ENCODE measurements around the gene SEC11A. TPM values are rescaled to one million over a fixed set of nuclear protein-coding genes. Genes with fewer than 3 reads are reported as not detected.
"Not testable (repeated sequence)": the region's sequence is repeated elsewhere in the genome, so short reads cannot be mapped to it uniquely, and the experiment has no call there.

SEC11A gene
- total RNA-seq, 1 experiment from 2014 or later = 192 TPM

DNA sequence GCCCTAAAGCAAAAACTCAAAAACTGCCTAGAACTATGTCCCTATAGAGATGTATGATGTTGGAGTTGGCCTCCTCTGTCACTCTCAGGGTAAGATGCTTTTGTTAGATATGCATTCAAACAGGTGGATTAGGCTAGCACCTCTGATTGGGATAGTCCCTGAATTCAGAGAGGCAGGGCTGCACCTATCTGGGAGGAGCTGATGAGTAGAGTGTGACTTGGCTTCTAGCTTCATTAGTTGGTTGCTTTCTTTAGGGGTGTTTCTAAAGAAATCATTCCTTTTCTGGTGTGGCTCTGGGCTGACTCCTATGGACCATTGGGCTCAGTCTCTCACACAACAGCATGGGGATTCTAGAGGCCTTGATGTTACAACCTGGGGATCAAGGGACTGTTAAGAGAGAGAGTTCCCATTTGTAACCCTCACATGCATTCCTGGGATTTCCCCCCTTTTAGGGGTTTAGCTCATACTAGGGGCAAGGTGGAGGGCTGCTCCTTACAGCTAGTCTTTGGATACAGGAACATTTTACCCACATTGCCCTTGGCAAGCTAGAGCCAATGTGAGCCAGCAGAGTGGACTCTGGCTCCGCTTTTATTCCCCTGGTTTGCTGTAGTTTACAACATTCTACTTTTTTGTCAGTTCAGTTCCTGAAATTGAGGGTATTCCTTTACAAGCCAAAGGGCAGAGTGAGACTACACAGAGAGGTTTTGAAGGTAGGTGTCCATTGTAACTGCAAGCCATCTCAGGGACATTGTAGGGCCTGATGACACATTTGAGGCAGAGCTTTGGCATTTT lies 40.0 kb upstream of the SEC11A start:
- Mint-ChIP-seq H3K9me3 (ENCODE audit: unreplicated experiment) (no peaks in the 10 kb centered on the region), H3K4me1 (ENCODE audit: insufficient read depth, unreplicated experiment) (peaks cover 15% of the 10 kb centered on the region), H3K27me3 (ENCODE audit: insufficient read depth, unreplicated experiment) (no peaks in the 10 kb centered on the region), H3K4me3 (ENCODE audit: unreplicated experiment) (no peak overlapping the region), H3K36me3 (ENCODE audit: insufficient read depth, unreplicated experiment) (peaks cover 13% of the 10 kb centered on the region), H3K27ac (ENCODE audit: low read depth, unreplicated experiment) (no peak overlapping the region)
- TF ChIP-seq, protein P1, sequence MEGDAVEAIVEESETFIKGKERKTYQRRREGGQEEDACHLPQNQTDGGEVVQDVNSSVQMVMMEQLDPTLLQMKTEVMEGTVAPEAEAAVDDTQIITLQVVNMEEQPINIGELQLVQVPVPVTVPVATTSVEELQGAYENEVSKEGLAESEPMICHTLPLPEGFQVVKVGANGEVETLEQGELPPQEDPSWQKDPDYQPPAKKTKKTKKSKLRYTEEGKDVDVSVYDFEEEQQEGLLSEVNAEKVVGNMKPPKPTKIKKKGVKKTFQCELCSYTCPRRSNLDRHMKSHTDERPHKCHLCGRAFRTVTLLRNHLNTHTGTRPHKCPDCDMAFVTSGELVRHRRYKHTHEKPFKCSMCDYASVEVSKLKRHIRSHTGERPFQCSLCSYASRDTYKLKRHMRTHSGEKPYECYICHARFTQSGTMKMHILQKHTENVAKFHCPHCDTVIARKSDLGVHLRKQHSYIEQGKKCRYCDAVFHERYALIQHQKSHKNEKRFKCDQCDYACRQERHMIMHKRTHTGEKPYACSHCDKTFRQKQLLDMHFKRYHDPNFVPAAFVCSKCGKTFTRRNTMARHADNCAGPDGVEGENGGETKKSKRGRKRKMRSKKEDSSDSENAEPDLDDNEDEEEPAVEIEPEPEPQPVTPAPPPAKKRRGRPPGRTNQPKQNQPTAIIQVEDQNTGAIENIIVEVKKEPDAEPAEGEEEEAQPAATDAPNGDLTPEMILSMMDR (IDR thresholded peaks at IDR 0.05; ENCODE audit: unreplicated experiment) = no peak
- no TSS peak for BruUV-seq (replicated peaks)
- DNase-seq (ENCODE audit: unreplicated experiment) = no peak
- ChIA-PET CTCF (no interaction called here), POLR2A (interaction anchor here (0.7 to 1.3 kb wide), 4 partner anchors 18 to 41 kb away, joined by 3 to 5 read pairs (median 4); partner anchors contain the start of gene SEC11A)
- intact Hi-C loops (cut with micrococcal nuclease) = no loop called here

DNA sequence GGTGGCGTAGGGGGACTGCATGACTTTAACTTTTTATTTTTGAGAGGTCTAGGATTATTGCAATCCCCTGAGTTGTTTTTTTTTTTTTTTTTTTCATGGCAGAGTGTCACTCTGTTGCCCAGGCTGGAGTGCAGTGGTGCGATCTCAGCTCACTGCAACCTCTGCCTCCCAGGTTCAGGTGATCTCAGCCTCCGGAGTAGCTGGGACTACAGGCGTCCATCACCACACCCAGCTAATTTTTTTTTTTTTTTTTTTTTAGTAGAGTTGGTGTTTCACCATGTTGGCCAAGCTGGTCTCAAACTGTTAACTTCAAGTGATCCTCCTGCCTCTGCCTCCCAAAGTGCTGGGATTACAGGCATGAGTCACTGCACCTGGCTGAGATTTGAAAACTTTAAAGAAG lies 39.0 kb upstream of the SEC11A start:
- Mint-ChIP-seq H3K36me3 (ENCODE audit: insufficient read depth, unreplicated experiment) (peaks cover 13% of the 10 kb centered on the region), H3K4me1 (ENCODE audit: insufficient read depth, unreplicated experiment) (peaks cover 25% of the 10 kb centered on the region)
- H3K27ac Mint-ChIP-seq (ENCODE audit: low read depth, unreplicated experiment); H3K4me3 Mint-ChIP-seq (ENCODE audit: unreplicated experiment); POLR2A ChIA-PET; H3K9me3 Mint-ChIP-seq (ENCODE audit: unreplicated experiment); DNase-seq (ENCODE audit: unreplicated experiment); H3K27me3 Mint-ChIP-seq (ENCODE audit: insufficient read depth, unreplicated experiment); intact Hi-C loops (cut with micrococcal nuclease); BruUV-seq (replicated peaks): not testable (repeated sequence)
- CTCF ChIA-PET = interaction anchor here (0.9 kb wide), 1 partner anchor 38 kb away, joined by 5 read pairs; the partner anchor contains the start of gene SEC11A

- CTCF ChIA-PET = interaction anchor here (0.7 to 1.4 kb wide), 3 partner anchors 98 to 290 kb away, joined by 3 to 4 read pairs (median 3); no protein-coding TSS in a partner anchor
These were observed 36.8 kb upstream of the SEC11A start for GRCh38 chr15:84752700-84753099.

GRCh38 chr15:84752195-84752594 lies 36.3 kb upstream of the SEC11A start:
- Mint-ChIP-seq H3K4me1 (ENCODE audit: insufficient read depth, unreplicated experiment) (peaks cover 33% of the 10 kb centered on the region), H3K4me3 (ENCODE audit: unreplicated experiment) (no peak overlapping the region)
- no TSS peak for BruUV-seq (replicated peaks)

More at GRCh38 chr15:84752700-84753099, 36.8 kb upstream of the SEC11A start:
- H3K36me3 Mint-ChIP-seq (ENCODE audit: insufficient read depth, unreplicated experiment) = peaks cover 13% of the 10 kb centered on the region
- TF ChIP-seq, protein P1 (IDR thresholded peaks at IDR 0.05; ENCODE audit: unreplicated experiment) = no peak
- H3K4me1 Mint-ChIP-seq (ENCODE audit: insufficient read depth, unreplicated experiment) = peaks cover 28% of the 10 kb centered on the region
- no peaks in the 10 kb centered on the region for H3K9me3 Mint-ChIP-seq (ENCODE audit: unreplicated experiment)
- peak; percentile 24 for DNase-seq (ENCODE audit: unreplicated experiment)
- intact Hi-C loops (cut with micrococcal nuclease) = no loop called here
- POLR2A ChIA-PET = interaction anchor here (0.6 to 4.6 kb wide), 7 partner anchors 19 to 104 kb away, joined by 3 to 64 read pairs (median 3); partner anchors contain the start of genes SEC11A and WDR73
- no peak overlapping the region for H3K4me3 Mint-ChIP-seq (ENCODE audit: unreplicated experiment)
- no peaks in the 10 kb centered on the region for H3K27me3 Mint-ChIP-seq (ENCODE audit: insufficient read depth, unreplicated experiment)
- BruUV-seq (replicated peaks) = no TSS peak
- H3K27ac Mint-ChIP-seq (ENCODE audit: low read depth, unreplicated experiment) = peak overlapping the region; percentile 10

GRCh38 chr15:84751721-84752120 lies 35.8 kb upstream of the SEC11A start:
- ChIA-PET POLR2A (interaction anchor here (0.5 to 4.6 kb wide), 6 partner anchors 17 to 103 kb away, joined by 3 to 64 read pairs (median 4); partner anchors contain the start of genes SEC11A and WDR73), CTCF (interaction anchor here (1.0 to 1.4 kb wide), 2 partner anchors 93 to 176 kb away, joined by 3 to 7 read pairs; no protein-coding TSS in a partner anchor)
- H3K27me3 Mint-ChIP-seq (ENCODE audit: insufficient read depth, unreplicated experiment); DNase-seq (ENCODE audit: unreplicated experiment); H3K4me3 Mint-ChIP-seq (ENCODE audit: unreplicated experiment); H3K27ac Mint-ChIP-seq (ENCODE audit: low read depth, unreplicated experiment); BruUV-seq (replicated peaks); intact Hi-C loops (cut with micrococcal nuclease); H3K9me3 Mint-ChIP-seq (ENCODE audit: unreplicated experiment): not testable (repeated sequence)
- Mint-ChIP-seq H3K36me3 (ENCODE audit: insufficient read depth, unreplicated experiment) (peaks cover 18% of the 10 kb centered on the region), H3K4me1 (ENCODE audit: insufficient read depth, unreplicated experiment) (peaks cover 35% of the 10 kb centered on the region)

More at GRCh38 chr15:84752195-84752594, 36.3 kb upstream of the SEC11A start:
- CTCF ChIA-PET = interaction anchor here (0.7 to 1.4 kb wide), 4 partner anchors 94 to 290 kb away, joined by 3 to 7 read pairs (median 4); no protein-coding TSS in a partner anchor
- TF ChIP-seq, protein P1 (IDR thresholded peaks at IDR 0.05; ENCODE audit: unreplicated experiment) = no peak
- POLR2A ChIA-PET = interaction anchor here (0.5 to 4.6 kb wide), 7 partner anchors 16 to 104 kb away, joined by 3 to 64 read pairs (median 3); partner anchors contain the start of genes SEC11A and WDR73
- H3K27me3 Mint-ChIP-seq (ENCODE audit: insufficient read depth, unreplicated experiment) = no peaks in the 10 kb centered on the region
- DNase-seq (ENCODE audit: unreplicated experiment) = no peak
- H3K27ac Mint-ChIP-seq (ENCODE audit: low read depth, unreplicated experiment) = peak overlapping the region; percentile 10
- intact Hi-C loops (cut with micrococcal nuclease) = no loop called here
- peaks cover 18% of the 10 kb centered on the region for H3K36me3 Mint-ChIP-seq (ENCODE audit: insufficient read depth, unreplicated experiment)
- no peaks in the 10 kb centered on the region for H3K9me3 Mint-ChIP-seq (ENCODE audit: unreplicated experiment)

All from MCF 10A (cell line).